Measurements from ENCODE around the gene NID1.
A peak's percentile ranks its signal among the peaks of the same experiment; 100 is the strongest.

The NID1 gene

GRCh38 chr1:236064674-236065508 lies at the start of gene NID1:
TSS of gene NID1 (minus strand) at chr1:236065090. CDS start at chr1:236065079, 11 bp downstream.
- Histone ChIP-seq H3K36me3 (ENCODE audit: control insufficient read depth, insufficient read depth, low read length) (no peaks in the 10 kb centered on the region), H3K9me3 (ENCODE audit: control insufficient read depth, low read length) (no peaks in the 10 kb centered on the region), H2AFZ (peak within 1 kb of the TSS; percentile 77), H3K4me2 (ENCODE audit: low read length) (peak within 1 kb of the TSS; percentile 63), H3K27ac (peak within 1 kb of the TSS; percentile 70), H3K79me2 (no peaks in the 10 kb centered on the region), H3K9ac (no peak within 1 kb of the TSS), H3K4me1 (no peaks in the 10 kb centered on the region), H3K4me3 (ENCODE audit: low read depth, low read length) (peak within 1 kb of the TSS; percentile 65), H3K27me3 (ENCODE audit: control insufficient read depth, insufficient read depth, low read length) (no peaks in the 10 kb centered on the region)
- TF ChIP-seq, protein P1, sequence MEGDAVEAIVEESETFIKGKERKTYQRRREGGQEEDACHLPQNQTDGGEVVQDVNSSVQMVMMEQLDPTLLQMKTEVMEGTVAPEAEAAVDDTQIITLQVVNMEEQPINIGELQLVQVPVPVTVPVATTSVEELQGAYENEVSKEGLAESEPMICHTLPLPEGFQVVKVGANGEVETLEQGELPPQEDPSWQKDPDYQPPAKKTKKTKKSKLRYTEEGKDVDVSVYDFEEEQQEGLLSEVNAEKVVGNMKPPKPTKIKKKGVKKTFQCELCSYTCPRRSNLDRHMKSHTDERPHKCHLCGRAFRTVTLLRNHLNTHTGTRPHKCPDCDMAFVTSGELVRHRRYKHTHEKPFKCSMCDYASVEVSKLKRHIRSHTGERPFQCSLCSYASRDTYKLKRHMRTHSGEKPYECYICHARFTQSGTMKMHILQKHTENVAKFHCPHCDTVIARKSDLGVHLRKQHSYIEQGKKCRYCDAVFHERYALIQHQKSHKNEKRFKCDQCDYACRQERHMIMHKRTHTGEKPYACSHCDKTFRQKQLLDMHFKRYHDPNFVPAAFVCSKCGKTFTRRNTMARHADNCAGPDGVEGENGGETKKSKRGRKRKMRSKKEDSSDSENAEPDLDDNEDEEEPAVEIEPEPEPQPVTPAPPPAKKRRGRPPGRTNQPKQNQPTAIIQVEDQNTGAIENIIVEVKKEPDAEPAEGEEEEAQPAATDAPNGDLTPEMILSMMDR (IDR thresholded peaks at IDR 0.05): peak; percentile 31

- TF ChIP-seq, protein P1 (IDR thresholded peaks at IDR 0.05): no peak
- Histone ChIP-seq H2AFZ (no peak overlapping the region), H3K9me3 (ENCODE audit: control insufficient read depth, low read length) (no peaks in the 10 kb centered on the region), H3K9ac (no peak overlapping the region), H3K4me1 (no peaks in the 10 kb centered on the region), H3K4me2 (ENCODE audit: low read length) (no peak overlapping the region), H3K79me2 (no peaks in the 10 kb centered on the region), H3K27ac (no peak overlapping the region), H3K4me3 (ENCODE audit: low read depth, low read length) (no peak overlapping the region), H3K36me3 (ENCODE audit: control insufficient read depth, insufficient read depth, low read length) (no peaks in the 10 kb centered on the region), H3K27me3 (ENCODE audit: control insufficient read depth, insufficient read depth, low read length) (no peaks in the 10 kb centered on the region)
These were observed 49.3 kb upstream of the NID1 start for GRCh38 chr1:236114076-236114747.

- Histone ChIP-seq H3K4me1 (no peaks in the 10 kb centered on the region), H3K9me3 (ENCODE audit: control insufficient read depth, low read length) (no peaks in the 10 kb centered on the region), H3K9ac (no peak overlapping the region), H3K36me3 (ENCODE audit: control insufficient read depth, insufficient read depth, low read length) (no peaks in the 10 kb centered on the region), H3K4me2 (ENCODE audit: low read length) (no peak overlapping the region), H3K4me3 (ENCODE audit: low read depth, low read length) (no peak overlapping the region), H3K79me2 (no peaks in the 10 kb centered on the region), H3K27ac (no peak overlapping the region), H2AFZ (no peak overlapping the region), H3K27me3 (ENCODE audit: control insufficient read depth, insufficient read depth, low read length) (no peaks in the 10 kb centered on the region)
- TF ChIP-seq, protein P1 (IDR thresholded peaks at IDR 0.05): no peak
These were observed 48.6 kb upstream of the NID1 start for GRCh38 chr1:236113324-236114032.

DNA sequence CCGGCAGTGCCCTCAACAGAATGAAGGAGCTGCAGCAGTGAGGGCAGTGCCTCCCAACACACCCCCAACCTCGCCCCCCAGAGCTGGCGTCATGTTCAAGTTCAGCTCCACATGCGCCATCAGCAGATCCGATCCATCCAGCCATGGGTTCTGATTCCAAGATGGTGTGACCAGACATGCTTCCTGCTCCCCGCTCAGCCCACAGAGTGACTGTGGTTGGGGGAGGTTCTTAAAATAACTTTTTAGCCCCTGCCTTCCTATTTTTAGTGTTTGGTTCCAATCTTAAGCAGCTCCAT lies 47.4 kb upstream of the NID1 start:
- H3K9ac ChIP-seq: no peak overlapping the region
- H3K4me1 ChIP-seq: no peaks in the 10 kb centered on the region

More for the DNA sequence above, 47.4 kb upstream of the NID1 start:
- H3K9me3 ChIP-seq (ENCODE audit: control insufficient read depth, low read length): no peaks in the 10 kb centered on the region
- H3K27ac ChIP-seq: no peak overlapping the region
- H3K4me2 ChIP-seq (ENCODE audit: low read length): no peak overlapping the region
- H3K4me3 ChIP-seq (ENCODE audit: low read depth, low read length): no peak overlapping the region
- H3K27me3 ChIP-seq (ENCODE audit: control insufficient read depth, insufficient read depth, low read length): no peaks in the 10 kb centered on the region
- no peaks in the 10 kb centered on the region for H3K79me2 ChIP-seq
- TF ChIP-seq, protein P1 (IDR thresholded peaks at IDR 0.05): no peak
- no peaks in the 10 kb centered on the region for H3K36me3 ChIP-seq (ENCODE audit: control insufficient read depth, insufficient read depth, low read length)
- no peak overlapping the region for H2AFZ ChIP-seq

Data from parathyroid adenoma (tissue), 2 donors.